Endothelial cell (in vitro differentiated cells): Measurements from ENCODE around the gene PRRX2. TPM values are rescaled to one million over a fixed set of nuclear protein-coding genes. Genes with fewer than 3 reads are reported as not detected.

Experiments
- DNase-seq: peaks from one replicate; pipeline ENCODE4 v3.0.0; 2021; ENCODE audit warnings: low spot score
- H3K27ac Mint-ChIP-seq: one replicate; pipeline ENCODE4 v1.8.0; 2021; ENCODE audit warnings: mixed read lengths, inconsistent platforms; ENCODE audit not compliant: unreplicated experiment
- H3K27me3 Mint-ChIP-seq: one replicate; pipeline ENCODE4 v1.8.0; 2021; ENCODE audit warnings: mild to moderate bottlenecking, moderate library complexity, mixed read lengths, inconsistent platforms; ENCODE audit not compliant: unreplicated experiment
- H3K36me3 Mint-ChIP-seq: one replicate; pipeline ENCODE4 v1.8.0; 2021; ENCODE audit warnings: mild to moderate bottlenecking, low read depth, mixed read lengths, inconsistent platforms; ENCODE audit not compliant: unreplicated experiment
- H3K4me1 Mint-ChIP-seq: one replicate; pipeline ENCODE4 v1.8.0; 2021; ENCODE audit warnings: mild to moderate bottlenecking, mixed read lengths, inconsistent platforms; ENCODE audit not compliant: unreplicated experiment
- H3K4me3 Mint-ChIP-seq: one replicate; pipeline ENCODE4 v1.8.0; 2021; ENCODE audit warnings: mild to moderate bottlenecking, mixed read lengths, inconsistent platforms; ENCODE audit not compliant: unreplicated experiment
- H3K9me3 Mint-ChIP-seq: one replicate; pipeline ENCODE4 v1.8.0; 2021; ENCODE audit warnings: mixed read lengths, inconsistent platforms; ENCODE audit not compliant: unreplicated experiment
- total RNA-seq: library from RNA; stranded (reverse); fragmentation: NEBNext Ultra II Directional; extraction: Animal tissue kit (Norgen Biotek cat#: 25700); gene quantifications from one replicate; pipeline ENCODE4 v1.2.1, GENCODE V29; 2021; ENCODE audit not compliant: unreplicated experiment
- TF ChIP-seq, protein P1 (sequence below): fragments of 200-600 bp; sonication (generic); IDR thresholded peaks from one replicate; pipeline ENCODE4 v1.5.0; 2021; ENCODE audit warnings: antibody characterized with exemption; ENCODE audit not compliant: unreplicated experiment

The PRRX2 gene
- total RNA-seq, 1 donor from 2014 or later: 0.21 TPM

DNA sequence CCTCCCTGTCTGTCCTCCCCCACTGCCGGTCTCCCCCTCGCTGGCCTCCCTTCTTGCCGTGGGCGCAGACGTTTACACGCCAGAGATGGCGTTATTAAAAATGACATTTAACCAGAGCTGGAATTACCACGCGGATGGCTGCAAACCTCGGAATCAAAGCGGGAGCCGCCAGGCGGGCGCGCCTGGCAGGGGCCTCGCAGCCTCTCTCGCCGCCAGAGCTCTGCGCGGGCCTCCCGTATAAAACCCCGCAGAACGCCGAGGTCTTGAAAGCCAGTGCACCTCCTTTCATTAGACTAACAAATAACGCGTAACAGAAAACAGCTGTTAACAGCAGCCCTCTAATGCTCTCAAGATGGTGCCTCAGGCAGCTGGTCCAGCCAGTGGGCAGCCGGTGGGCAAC, 10.2 kb downstream of the PRRX2 start:
- TF ChIP-seq, protein P1, sequence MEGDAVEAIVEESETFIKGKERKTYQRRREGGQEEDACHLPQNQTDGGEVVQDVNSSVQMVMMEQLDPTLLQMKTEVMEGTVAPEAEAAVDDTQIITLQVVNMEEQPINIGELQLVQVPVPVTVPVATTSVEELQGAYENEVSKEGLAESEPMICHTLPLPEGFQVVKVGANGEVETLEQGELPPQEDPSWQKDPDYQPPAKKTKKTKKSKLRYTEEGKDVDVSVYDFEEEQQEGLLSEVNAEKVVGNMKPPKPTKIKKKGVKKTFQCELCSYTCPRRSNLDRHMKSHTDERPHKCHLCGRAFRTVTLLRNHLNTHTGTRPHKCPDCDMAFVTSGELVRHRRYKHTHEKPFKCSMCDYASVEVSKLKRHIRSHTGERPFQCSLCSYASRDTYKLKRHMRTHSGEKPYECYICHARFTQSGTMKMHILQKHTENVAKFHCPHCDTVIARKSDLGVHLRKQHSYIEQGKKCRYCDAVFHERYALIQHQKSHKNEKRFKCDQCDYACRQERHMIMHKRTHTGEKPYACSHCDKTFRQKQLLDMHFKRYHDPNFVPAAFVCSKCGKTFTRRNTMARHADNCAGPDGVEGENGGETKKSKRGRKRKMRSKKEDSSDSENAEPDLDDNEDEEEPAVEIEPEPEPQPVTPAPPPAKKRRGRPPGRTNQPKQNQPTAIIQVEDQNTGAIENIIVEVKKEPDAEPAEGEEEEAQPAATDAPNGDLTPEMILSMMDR: no peak
- H3K36me3 Mint-ChIP-seq: peaks cover 4% of the 10 kb centered on the region
- H3K27ac Mint-ChIP-seq: no peak overlapping the region
- H3K27me3 Mint-ChIP-seq: peaks cover 2% of the 10 kb centered on the region
- no peak overlapping the region for H3K4me3 Mint-ChIP-seq
- no peaks in the 10 kb centered on the region for H3K9me3 Mint-ChIP-seq
- no peak for DNase-seq
- H3K4me1 Mint-ChIP-seq: no peaks in the 10 kb centered on the region

- peaks cover 2% of the 10 kb centered on the region for H3K27me3 Mint-ChIP-seq
- DNase-seq: no peak
- H3K27ac Mint-ChIP-seq: no peak overlapping the region
- peaks cover 4% of the 10 kb centered on the region for H3K36me3 Mint-ChIP-seq
- no peaks in the 10 kb centered on the region for H3K4me1 Mint-ChIP-seq
- TF ChIP-seq, protein P1: no peak
- H3K4me3 Mint-ChIP-seq: no peak overlapping the region
- H3K9me3 Mint-ChIP-seq: no peaks in the 10 kb centered on the region
Measured at GRCh38 chr9:129676287-129676686, 10.8 kb downstream of the PRRX2 start.

GRCh38 chr9:129676975-129677374, 11.5 kb downstream of the PRRX2 start:
- DNase-seq: no peak
- no peaks in the 10 kb centered on the region for H3K4me1 Mint-ChIP-seq
- H3K4me3 Mint-ChIP-seq: no peak overlapping the region
- H3K27ac Mint-ChIP-seq: no peak overlapping the region
- H3K9me3 Mint-ChIP-seq: no peaks in the 10 kb centered on the region
- TF ChIP-seq, protein P1: no peak
- H3K27me3 Mint-ChIP-seq: peaks cover 2% of the 10 kb centered on the region
- peaks cover 4% of the 10 kb centered on the region for H3K36me3 Mint-ChIP-seq

DNA sequence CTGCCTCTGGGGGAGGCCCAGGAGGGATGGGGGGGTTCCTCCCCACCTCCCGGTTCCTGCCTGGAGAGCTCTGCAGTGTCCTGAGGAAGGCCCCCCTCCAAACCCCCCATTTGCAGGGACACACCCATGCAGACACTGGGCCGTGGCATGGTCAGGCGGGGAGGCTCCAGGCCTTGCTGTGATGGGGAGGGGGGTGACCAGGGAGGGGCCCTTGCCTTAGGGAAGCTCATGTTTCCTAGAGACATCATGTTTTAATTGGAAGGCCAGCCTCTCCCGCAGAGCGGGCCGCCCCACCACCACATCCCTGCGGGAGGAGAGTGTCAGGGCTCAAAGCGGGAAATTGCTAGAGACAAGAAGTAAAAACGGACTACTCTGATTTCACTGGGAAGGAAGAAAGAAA, 12.0 kb downstream of the PRRX2 start:
- H3K4me3 Mint-ChIP-seq: no peak overlapping the region
- H3K27me3 Mint-ChIP-seq: peaks cover 2% of the 10 kb centered on the region
- no peak for DNase-seq
- H3K27ac Mint-ChIP-seq: no peak overlapping the region
- TF ChIP-seq, protein P1: no peak
- no peaks in the 10 kb centered on the region for H3K4me1 Mint-ChIP-seq
- H3K9me3 Mint-ChIP-seq: no peaks in the 10 kb centered on the region
- H3K36me3 Mint-ChIP-seq: peaks cover 4% of the 10 kb centered on the region

GRCh38 chr9:129678844-129679243, 13.4 kb downstream of the PRRX2 start:
- Mint-ChIP-seq H3K4me1 (no peaks in the 10 kb centered on the region), H3K36me3 (no peaks in the 10 kb centered on the region)

More at GRCh38 chr9:129678844-129679243, 13.4 kb downstream of the PRRX2 start:
- no peak overlapping the region for H3K27ac Mint-ChIP-seq
- peaks cover 2% of the 10 kb centered on the region for H3K27me3 Mint-ChIP-seq
- TF ChIP-seq, protein P1: no peak
- no peak for DNase-seq
- no peaks in the 10 kb centered on the region for H3K9me3 Mint-ChIP-seq
- H3K4me3 Mint-ChIP-seq: no peak overlapping the region
